Thyroid gland (tissue), 4 donors: ENCODE results near the gene SCLY.

ENCODE experiments used
- CTCF ChIP-seq, 6 experiments: fragments of 200-600 bp in 3 of 6; fragments of 450-650 bp in 3 of 6; sonication (generic) in 3 of 6; IDR thresholded peaks; one replicate each; pipeline ENCODE4 v1.5.1; 2016 to 2019; ENCODE audit warnings: antibody characterized with exemption in 6 of 6, mild to moderate bottlenecking in 2 of 6, inconsistent platforms in 1 of 6, moderate library complexity in 1 of 6
- POLR2A ChIP-seq, 2 donors: fragments of 450-650 bp; IDR thresholded peaks; one replicate each; pipeline ENCODE4 v1.6.1; 2017; ENCODE audit warnings: antibody characterized with exemption in 2 of 2, mild to moderate bottlenecking in 2 of 2, moderate library complexity in 1 of 2

GRCh38 chr2:238107525-238108422, 47.0 kb downstream of the SCLY start:
- no peak for TF ChIP-seq CTCF (IDR thresholded peaks at IDR 0.05)
- no peak for TF ChIP-seq POLR2A (IDR thresholded peaks at IDR 0.05)
